ENCODE measurements around the gene ITIH2. TPM values are rescaled to one million over a fixed set of nuclear protein-coding genes. Genes with fewer than 3 reads are reported as not detected.

The ITIH2 gene
- total RNA-seq, 1 donor from 2014 or later, result 4.6 TPM

DNA sequence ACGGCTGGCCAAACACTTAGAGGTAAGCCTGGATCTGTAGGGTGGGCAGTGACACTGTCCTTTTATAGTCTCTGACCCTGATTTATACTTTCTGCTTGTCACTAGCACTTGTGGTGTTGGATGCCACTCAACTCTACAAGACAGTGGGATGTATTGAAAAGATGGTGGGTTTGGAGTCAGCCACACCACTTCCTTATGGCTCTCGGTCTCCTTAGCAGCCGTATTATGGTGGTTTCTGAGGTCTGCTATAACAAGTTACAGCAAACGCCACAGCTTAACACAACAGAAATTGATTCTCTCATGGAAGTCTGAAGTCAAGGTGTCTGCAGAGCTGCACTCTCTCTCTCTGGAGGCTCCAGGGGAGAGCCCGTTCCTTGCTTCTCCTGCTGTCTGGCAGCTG is 14.7 kb downstream of the ITIH2 start:
- no peak for DNase-seq (ENCODE audit: low spot score, unreplicated experiment)
- Mint-ChIP-seq H3K27me3 (peaks cover 8% of the 10 kb centered on the region), H3K27ac (no peak overlapping the region), H3K9me3 (ENCODE audit: low read depth) (no peaks in the 10 kb centered on the region), H3K4me1 (ENCODE audit: low read depth) (no peaks in the 10 kb centered on the region), H3K4me3 (ENCODE audit: low read depth) (no peak overlapping the region), H3K36me3 (ENCODE audit: insufficient read depth) (peaks cover 1% of the 10 kb centered on the region)
- TF ChIP-seq, protein P1, sequence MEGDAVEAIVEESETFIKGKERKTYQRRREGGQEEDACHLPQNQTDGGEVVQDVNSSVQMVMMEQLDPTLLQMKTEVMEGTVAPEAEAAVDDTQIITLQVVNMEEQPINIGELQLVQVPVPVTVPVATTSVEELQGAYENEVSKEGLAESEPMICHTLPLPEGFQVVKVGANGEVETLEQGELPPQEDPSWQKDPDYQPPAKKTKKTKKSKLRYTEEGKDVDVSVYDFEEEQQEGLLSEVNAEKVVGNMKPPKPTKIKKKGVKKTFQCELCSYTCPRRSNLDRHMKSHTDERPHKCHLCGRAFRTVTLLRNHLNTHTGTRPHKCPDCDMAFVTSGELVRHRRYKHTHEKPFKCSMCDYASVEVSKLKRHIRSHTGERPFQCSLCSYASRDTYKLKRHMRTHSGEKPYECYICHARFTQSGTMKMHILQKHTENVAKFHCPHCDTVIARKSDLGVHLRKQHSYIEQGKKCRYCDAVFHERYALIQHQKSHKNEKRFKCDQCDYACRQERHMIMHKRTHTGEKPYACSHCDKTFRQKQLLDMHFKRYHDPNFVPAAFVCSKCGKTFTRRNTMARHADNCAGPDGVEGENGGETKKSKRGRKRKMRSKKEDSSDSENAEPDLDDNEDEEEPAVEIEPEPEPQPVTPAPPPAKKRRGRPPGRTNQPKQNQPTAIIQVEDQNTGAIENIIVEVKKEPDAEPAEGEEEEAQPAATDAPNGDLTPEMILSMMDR (IDR thresholded peaks at IDR 0.05; ENCODE audit: unreplicated experiment), result no peak

DNA sequence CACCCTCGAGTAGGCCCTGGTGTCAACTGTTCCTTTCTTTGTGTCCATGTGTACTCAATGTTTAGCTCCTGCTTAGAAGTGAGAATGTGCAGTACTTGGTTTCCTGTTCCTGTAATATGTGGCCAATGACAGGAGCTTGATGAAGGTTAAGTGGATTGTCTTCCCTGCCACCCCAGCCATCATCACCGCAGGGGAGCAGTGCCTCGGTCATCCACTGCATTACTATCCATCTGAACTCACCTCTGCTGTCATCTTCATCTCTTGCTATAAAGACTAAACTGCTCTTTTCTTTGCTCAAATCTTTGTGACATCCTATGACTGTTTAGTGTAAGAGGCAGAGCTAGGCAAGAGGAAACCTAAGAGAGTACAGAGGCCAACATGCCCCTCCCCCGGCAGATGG is 15.6 kb downstream of the ITIH2 start:
- TF ChIP-seq, protein P1 (IDR thresholded peaks at IDR 0.05; ENCODE audit: unreplicated experiment), result no peak
- DNase-seq (ENCODE audit: low spot score, unreplicated experiment), result no peak
- H3K27me3 Mint-ChIP-seq, result peaks cover 10% of the 10 kb centered on the region
- H3K36me3 Mint-ChIP-seq (ENCODE audit: insufficient read depth), result peaks cover 1% of the 10 kb centered on the region
- H3K9me3 Mint-ChIP-seq (ENCODE audit: low read depth), result no peaks in the 10 kb centered on the region
- no peak overlapping the region for H3K27ac Mint-ChIP-seq
- no peak overlapping the region for H3K4me3 Mint-ChIP-seq (ENCODE audit: low read depth)
- H3K4me1 Mint-ChIP-seq (ENCODE audit: low read depth), result no peaks in the 10 kb centered on the region

DNA sequence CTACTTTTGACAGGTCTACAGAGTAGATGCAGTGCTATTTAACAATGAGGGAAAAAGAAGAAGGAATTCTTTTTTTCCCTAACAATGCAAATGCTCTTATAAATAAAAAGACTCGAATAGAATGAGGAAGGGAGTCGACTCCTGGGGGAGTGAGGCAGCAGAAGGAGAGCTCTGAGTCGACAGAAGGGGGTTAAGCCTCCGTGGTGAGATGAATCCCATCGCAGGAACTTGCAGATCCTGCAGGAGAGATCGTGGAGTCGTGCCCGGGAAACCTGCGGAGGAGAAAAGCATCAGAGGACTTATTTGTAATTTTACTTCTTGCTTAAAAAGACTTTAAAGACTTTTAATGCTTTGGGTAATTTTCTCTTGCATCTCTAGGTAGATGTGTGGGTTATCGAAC is 17.4 kb downstream of the ITIH2 start:
- Mint-ChIP-seq H3K9me3 (ENCODE audit: low read depth) (no peaks in the 10 kb centered on the region), H3K4me3 (ENCODE audit: low read depth) (no peak overlapping the region), H3K27ac (no peak overlapping the region), H3K4me1 (ENCODE audit: low read depth) (no peaks in the 10 kb centered on the region), H3K36me3 (ENCODE audit: insufficient read depth) (no peaks in the 10 kb centered on the region), H3K27me3 (peaks cover 12% of the 10 kb centered on the region)
- DNase-seq (ENCODE audit: low spot score, unreplicated experiment), result no peak
- TF ChIP-seq, protein P1 (IDR thresholded peaks at IDR 0.05; ENCODE audit: unreplicated experiment), result no peak

DNA sequence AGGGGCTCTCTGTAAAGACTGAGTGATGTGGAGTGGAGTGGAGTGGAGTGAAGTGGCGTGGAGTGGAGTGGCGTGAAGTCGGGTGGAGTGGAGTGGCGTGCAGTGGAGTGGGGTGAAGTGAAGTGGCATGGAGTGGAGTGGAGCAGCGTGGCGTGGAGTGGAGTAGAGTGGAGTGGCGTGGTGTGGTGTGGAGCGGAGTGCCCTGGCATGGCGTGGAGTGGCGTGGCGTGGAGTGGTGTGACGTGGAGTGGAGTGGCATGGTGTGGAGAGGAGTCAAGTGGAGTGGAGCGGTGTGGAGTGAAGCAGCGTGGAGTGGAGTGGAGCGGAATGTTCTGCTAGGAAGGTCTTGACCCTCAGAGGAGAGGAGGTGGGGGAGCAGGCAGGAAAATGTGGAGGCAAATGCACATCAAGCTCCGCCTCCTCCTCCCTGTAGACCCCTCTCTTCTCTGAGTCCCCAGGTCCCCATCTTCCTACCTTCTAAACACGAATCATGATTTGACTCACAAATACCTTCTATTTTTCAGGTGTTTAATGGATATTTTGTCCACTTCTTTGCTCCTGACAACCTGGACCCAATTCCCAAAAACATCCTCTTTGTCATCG is 19.9 kb downstream of the ITIH2 start:
- no peaks in the 10 kb centered on the region for H3K4me1 Mint-ChIP-seq (ENCODE audit: low read depth)
- H3K4me3 Mint-ChIP-seq (ENCODE audit: low read depth), result no peak overlapping the region
- DNase-seq (ENCODE audit: low spot score, unreplicated experiment), result no peak
- H3K9me3 Mint-ChIP-seq (ENCODE audit: low read depth), result no peaks in the 10 kb centered on the region
- TF ChIP-seq, protein P1 (IDR thresholded peaks at IDR 0.05; ENCODE audit: unreplicated experiment), result no peak
- peaks cover 12% of the 10 kb centered on the region for H3K27me3 Mint-ChIP-seq
- H3K36me3 Mint-ChIP-seq (ENCODE audit: insufficient read depth), result no peaks in the 10 kb centered on the region
- no peak overlapping the region for H3K27ac Mint-ChIP-seq

DNA sequence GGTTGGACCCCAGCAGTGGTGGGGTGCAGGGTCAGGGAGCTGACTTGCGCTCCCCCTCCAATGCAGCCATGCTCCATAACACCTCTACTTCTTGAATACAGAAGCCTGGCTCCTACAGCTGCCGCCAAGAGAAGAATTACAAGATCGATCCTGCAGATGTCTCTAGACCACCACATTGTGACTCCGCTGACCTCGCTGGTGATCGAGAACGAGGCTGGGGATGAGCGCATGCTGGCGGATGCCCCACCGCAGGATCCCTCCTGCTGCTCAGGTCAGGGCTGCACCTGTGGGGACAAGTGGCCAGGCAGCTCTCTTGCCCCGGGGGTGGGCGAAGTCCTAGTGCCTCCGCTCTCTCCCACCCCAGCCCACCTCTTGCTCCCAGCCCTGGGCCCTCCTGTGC is 31.7 kb downstream of the ITIH2 start:
- peaks cover 1% of the 10 kb centered on the region for H3K36me3 Mint-ChIP-seq (ENCODE audit: insufficient read depth)
- H3K9me3 Mint-ChIP-seq (ENCODE audit: low read depth), result no peaks in the 10 kb centered on the region
- no peak for DNase-seq (ENCODE audit: low spot score, unreplicated experiment)
- H3K27me3 Mint-ChIP-seq, result no peaks in the 10 kb centered on the region
- no peaks in the 10 kb centered on the region for H3K4me1 Mint-ChIP-seq (ENCODE audit: low read depth)
- TF ChIP-seq, protein P1 (IDR thresholded peaks at IDR 0.05; ENCODE audit: unreplicated experiment), result no peak
- no peak overlapping the region for H3K27ac Mint-ChIP-seq
- H3K4me3 Mint-ChIP-seq (ENCODE audit: low read depth), result no peak overlapping the region
